GM19099 (cell line): ENCODE data around the gene COL13A1.

Experiments used
- POLR2A ChIP-seq: IDR thresholded peaks from 3 replicates; pipeline ENCODE4 v1.6.1; 2011; ENCODE audit warnings: low read depth; ENCODE audit not compliant: insufficient read length; ENCODE audit errors: extremely low read depth

Gene COL13A1

DNA sequence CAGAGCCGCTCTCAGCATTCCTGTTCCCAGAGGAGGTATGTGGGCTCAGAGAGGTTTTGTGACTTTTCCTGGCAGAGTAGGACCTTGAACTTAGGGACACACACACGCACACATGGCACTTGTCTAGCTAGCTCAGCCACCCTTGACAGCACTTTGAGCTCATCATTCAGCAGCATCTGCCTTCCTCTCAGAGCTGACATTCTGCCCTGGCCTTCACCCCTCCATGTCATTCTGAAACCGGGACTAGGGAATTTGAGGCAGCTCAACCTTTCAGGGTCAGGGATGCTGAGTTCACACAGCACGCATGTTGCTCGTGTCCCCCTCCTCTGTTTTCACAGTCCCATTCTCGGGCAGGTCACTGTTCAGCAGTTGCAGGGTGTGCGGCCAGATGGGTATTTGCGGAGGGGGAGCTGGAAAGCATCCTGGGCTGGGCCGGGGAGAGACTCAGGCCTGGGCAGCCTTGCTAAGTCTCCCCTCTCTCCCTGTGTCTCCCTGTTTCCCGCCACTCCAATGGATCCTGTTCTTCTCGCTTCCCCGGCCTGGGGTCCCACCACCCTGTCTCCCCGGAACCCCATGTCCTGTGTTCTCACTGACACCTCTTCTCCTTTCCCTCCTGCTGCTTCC, 78.0 kb downstream of the COL13A1 start:
- no peak for TF ChIP-seq POLR2A

GRCh38 chr10:69880301-69881081, 78.8 kb downstream of the COL13A1 start:
- no peak for TF ChIP-seq POLR2A

GRCh38 chr10:69881202-69881601, 79.5 kb downstream of the COL13A1 start:
- TF ChIP-seq POLR2A = no peak

GRCh38 chr10:69883310-69884023, 81.8 kb downstream of the COL13A1 start:
- no peak for TF ChIP-seq POLR2A

- no peak for TF ChIP-seq POLR2A
These were observed 82.3 kb downstream of the COL13A1 start for GRCh38 chr10:69884024-69884367.

DNA sequence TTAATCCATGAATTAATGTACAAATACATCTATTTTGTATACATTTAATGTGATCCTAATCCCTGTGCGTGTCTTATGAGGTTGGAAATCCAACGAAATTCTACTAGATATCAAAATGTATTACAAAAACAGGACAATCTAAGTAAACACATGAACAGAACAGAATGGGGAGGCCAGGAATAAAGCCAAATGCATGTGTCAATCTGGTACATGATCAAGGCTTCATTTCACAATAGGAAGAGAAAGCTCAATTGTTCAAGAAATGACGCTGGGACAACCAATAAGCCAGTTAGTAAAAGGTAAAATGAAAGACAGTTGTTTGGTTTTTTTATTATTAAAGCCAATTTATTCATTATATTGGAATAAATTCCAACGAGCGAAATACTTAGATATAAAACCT, 83.0 kb downstream of the COL13A1 start:
- TF ChIP-seq POLR2A = no peak

GRCh38 chr10:69885379-69886013, 83.8 kb downstream of the COL13A1 start:
- TF ChIP-seq POLR2A = no peak

DNA sequence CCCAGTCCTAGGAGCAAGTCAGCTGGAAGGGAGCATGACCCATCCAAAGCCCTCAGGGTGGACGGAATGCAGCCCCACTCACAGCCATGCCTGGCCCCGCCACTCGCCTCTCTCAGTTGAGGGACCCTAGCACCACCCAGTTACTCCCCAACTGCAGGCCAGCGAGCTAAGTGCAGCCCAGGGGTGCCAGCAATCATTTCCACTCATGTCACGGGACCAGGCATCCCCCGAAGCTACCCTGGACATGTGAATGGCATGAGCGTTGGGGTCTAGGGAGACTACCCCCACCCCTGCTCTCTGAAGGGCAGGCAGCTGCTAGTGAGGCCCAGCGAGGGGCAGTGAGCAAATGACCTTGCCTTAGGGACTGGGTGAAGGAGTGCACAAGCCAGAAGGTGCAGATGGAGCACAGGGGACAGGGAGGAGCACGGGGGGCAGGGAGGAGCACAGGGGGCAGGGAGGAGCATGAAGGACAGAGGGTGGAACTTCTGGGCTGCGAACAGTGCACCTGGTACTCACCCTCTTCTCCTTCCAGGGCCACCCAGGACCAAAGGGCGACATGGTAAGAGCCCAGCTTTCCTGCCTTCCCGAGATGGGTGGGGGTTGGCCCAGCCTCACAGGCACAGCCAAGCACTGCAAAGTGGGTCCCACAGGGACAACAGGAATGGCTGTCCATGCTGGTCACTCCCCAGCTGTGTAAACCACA, 87.3 kb downstream of the COL13A1 start:
- no peak for TF ChIP-seq POLR2A

DNA sequence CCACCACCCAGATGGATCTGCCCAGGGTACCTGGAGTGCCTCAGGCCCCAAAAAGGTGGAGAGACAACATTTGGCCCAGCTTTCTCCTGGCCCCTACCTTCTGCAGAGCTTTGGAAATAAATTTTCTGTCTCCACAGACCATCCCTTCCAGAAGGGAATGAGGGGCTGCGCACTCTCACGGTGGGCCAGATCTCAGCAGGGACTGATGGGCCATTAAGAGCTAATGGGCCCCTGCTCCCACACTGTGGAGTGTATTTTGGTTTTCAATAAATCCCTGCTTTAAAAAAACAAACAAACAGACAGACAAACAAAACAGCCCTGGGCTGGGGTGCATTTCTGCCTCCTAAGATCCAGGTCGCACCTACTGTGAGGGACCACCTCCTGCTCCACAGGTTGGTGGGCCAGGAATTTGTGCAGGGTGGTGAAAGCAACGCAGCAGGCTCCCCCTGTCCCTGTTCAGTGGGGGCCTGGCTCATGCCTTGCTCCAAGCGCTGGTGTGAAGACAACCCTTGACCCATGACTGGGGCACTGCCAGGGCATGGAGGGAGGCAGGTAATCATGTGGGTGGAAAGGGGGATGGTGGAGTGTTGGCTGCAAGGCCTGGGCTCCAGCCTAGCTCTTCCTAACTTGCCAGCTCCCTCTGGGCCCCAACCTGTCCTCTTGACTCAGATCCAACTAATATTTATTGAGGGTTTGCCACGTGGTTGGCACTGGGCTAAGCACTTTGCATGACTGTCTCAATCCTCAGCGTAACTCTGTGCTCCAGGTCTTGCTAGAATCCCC, 88.5 kb downstream of the COL13A1 start:
- no peak for TF ChIP-seq POLR2A

GRCh38 chr10:69891057-69891617, 89.4 kb downstream of the COL13A1 start:
- TF ChIP-seq POLR2A = no peak

DNA sequence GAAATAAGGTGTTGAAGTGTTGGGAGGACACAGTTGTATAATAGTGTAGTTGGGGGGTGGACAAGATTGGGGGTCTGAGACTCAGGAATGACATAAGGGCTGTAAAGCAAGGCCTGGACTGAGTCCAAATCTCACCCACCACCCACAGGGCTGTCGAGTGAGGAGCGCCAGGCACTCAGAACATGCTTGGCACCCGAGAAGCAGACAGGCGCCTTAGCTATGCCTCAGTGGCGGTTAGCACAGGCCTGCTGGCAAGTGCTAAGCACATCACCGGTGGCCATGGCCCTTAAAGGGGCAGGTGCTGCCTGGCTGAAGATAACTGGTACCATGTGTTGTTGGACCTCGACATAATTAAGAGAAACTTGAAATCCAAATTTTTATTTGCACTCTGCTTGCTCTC, 90.7 kb downstream of the COL13A1 start:
- no peak for TF ChIP-seq POLR2A

DNA sequence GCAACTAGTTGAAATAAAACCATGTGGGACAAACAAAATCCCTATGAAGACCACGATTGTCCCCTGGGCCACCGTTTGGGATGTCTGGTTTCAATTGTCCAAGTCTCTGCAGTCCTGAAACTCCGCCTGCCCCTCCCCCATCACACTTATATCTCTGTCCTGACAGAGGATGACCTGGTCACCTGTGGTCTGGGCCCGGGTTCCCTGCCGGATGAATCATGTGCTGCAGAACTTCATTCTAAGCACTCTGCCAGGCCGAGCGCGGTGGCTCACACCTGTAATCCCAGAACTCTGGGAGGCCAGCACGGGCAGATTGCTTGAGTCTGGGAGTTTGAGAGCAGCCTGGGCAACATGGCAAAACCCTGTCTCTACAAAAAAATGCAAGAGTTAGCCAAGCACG, 91.1 kb downstream of the COL13A1 start:
- TF ChIP-seq POLR2A = no peak

- TF ChIP-seq POLR2A = no peak
These were observed 91.7 kb downstream of the COL13A1 start for GRCh38 chr10:69893271-69893900.
